Measurements from ENCODE around the gene RNF150. TPM values are rescaled to one million over a fixed set of nuclear protein-coding genes. Genes with fewer than 3 reads are reported as not detected.

Gene RNF150
- total RNA-seq, 1 donor from 2014 or later, result 9.1 TPM

DNA sequence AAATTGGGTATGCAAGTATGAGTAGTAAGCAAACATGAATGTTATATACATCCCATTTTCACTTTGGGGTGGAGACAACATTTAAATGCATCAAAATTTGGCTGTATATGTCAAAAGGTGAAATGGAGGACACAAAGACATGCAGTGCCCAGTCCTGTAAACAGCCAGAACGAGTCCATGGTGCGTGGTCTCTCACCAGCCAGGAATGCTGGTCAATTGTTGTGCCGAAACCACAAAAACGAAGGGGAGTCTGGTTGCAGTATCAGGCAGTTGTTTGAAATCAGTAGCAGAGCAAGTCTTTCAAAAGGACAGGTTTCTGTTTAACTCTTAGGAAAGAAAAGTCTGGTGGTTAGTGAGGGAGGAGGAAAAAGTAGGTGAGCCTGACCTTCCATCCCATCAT, 22.3 kb upstream of the RNF150 start:
- Histone ChIP-seq H3K27ac (no peak overlapping the region), H3K9me3 (no peaks in the 10 kb centered on the region), H3K4me3 (no peak overlapping the region), H3K36me3 (no peaks in the 10 kb centered on the region), H3K4me1 (no peaks in the 10 kb centered on the region), H3K27me3 (no peaks in the 10 kb centered on the region)
- intact Hi-C loops (cut with DNase I), result no loop called here
- TF ChIP-seq POLR2AphosphoS5 (IDR thresholded peaks at IDR 0.05; ENCODE audit: insufficient read depth in 1 of 2, low read depth in 1 of 2) (no peak), POLR2A (IDR thresholded peaks at IDR 0.05) (no peak), CTCF (IDR thresholded peaks at IDR 0.05) (no peak)
- DNase-seq (ENCODE audit: extremely low spot score in 2 of 2), result no peak

- Histone ChIP-seq H3K4me1 (no peaks in the 10 kb centered on the region), H3K4me3 (no peak overlapping the region), H3K27me3 (no peaks in the 10 kb centered on the region), H3K9me3 (no peaks in the 10 kb centered on the region), H3K27ac (no peak overlapping the region), H3K36me3 (no peaks in the 10 kb centered on the region)
- intact Hi-C loops (cut with DNase I), result no loop called here
- no peak for DNase-seq (ENCODE audit: extremely low spot score in 2 of 2)
- TF ChIP-seq POLR2AphosphoS5 (IDR thresholded peaks at IDR 0.05; ENCODE audit: insufficient read depth in 1 of 2, low read depth in 1 of 2), result no peak
These were observed 21.5 kb upstream of the RNF150 start for GRCh38 chr4:141154725-141155124.

DNA sequence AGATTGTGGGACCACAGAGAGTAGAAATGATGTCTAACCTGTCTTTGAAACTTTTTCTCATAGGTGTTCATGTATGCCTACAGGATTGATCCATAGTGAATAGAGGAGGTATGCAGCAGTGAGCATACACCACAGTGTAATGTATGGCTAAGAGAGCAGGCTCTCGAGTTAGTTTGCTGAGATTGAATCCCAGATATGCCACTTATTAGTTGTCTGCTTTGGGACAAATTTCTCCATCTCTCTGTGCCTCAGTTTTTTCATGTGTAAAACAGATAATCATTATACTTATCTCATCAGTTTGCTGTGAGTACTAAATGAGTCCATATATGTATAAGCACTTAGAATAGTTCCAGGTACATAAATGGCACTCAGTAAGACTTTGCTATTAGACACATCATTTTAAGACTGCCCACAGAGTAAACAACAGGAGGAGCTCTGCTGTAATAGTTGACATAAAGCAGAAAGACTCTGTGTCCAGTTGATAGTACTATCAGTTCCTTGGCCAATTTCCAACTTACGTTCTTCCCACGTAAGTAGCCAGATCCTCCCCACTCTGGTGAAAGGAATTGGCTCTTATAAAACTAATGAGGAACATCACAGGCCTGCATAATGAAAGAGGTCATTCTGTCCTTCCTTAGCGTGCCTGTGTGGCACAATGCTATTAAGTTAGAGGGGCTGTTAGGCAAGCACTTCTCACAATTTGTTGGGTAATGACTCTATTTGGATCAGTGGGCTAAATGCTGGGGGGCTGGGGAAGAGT, 20.7 kb upstream of the RNF150 start:
- intact Hi-C loops (cut with DNase I), result no loop called here
- no peak overlapping the region for H3K27ac ChIP-seq
- TF ChIP-seq POLR2AphosphoS5 (IDR thresholded peaks at IDR 0.05; ENCODE audit: insufficient read depth in 1 of 2, low read depth in 1 of 2) (no peak), POLR2A (IDR thresholded peaks at IDR 0.05) (no peak), CTCF (IDR thresholded peaks at IDR 0.05) (no peak)
- no peak for DNase-seq (ENCODE audit: extremely low spot score in 2 of 2)
- H3K4me3 ChIP-seq, result no peak overlapping the region
- H3K27me3 ChIP-seq, result no peaks in the 10 kb centered on the region
- no peaks in the 10 kb centered on the region for H3K36me3 ChIP-seq
- H3K4me1 ChIP-seq, result no peaks in the 10 kb centered on the region
- no peaks in the 10 kb centered on the region for H3K9me3 ChIP-seq

- Histone ChIP-seq H3K4me3 (no peak overlapping the region), H3K4me1 (peaks cover 5% of the 10 kb centered on the region), H3K9me3 (no peaks in the 10 kb centered on the region), H3K27me3 (no peaks in the 10 kb centered on the region), H3K27ac (no peak overlapping the region), H3K36me3 (no peaks in the 10 kb centered on the region)
- TF ChIP-seq POLR2A (IDR thresholded peaks at IDR 0.05) (no peak), POLR2AphosphoS5 (IDR thresholded peaks at IDR 0.05; ENCODE audit: insufficient read depth in 1 of 2, low read depth in 1 of 2) (no peak), CTCF (IDR thresholded peaks at IDR 0.05) (no peak)
- intact Hi-C loops (cut with DNase I), result no loop called here
- no peak for DNase-seq (ENCODE audit: extremely low spot score in 2 of 2)
These were observed 10.9 kb upstream of the RNF150 start for GRCh38 chr4:141144207-141144606.

- intact Hi-C loops (cut with DNase I), result no loop called here
- Histone ChIP-seq H3K4me1 (peaks cover 5% of the 10 kb centered on the region), H3K27ac (no peak overlapping the region), H3K36me3 (no peaks in the 10 kb centered on the region), H3K27me3 (no peaks in the 10 kb centered on the region), H3K4me3 (no peak overlapping the region), H3K9me3 (no peaks in the 10 kb centered on the region)
- DNase-seq (ENCODE audit: extremely low spot score in 2 of 2), result no peak
- TF ChIP-seq POLR2A (IDR thresholded peaks at IDR 0.05) (no peak), CTCF (IDR thresholded peaks at IDR 0.05) (no peak), POLR2AphosphoS5 (IDR thresholded peaks at IDR 0.05; ENCODE audit: insufficient read depth in 1 of 2, low read depth in 1 of 2) (no peak)
These were observed 9.2 kb upstream of the RNF150 start for GRCh38 chr4:141142423-141142822.

All from vagina (tissue), 2 donors.